H9 (cell line): ENCODE measurements around the gene XAGE2. TPM values are rescaled to one million over a fixed set of nuclear protein-coding genes. Genes with fewer than 3 reads are reported as not detected.

ENCODE experiments used
- DNase-seq: peaks from one replicate; pipeline ENCODE4 v3.0.0-alpha.2; 2017
- H2AFZ ChIP-seq: one replicate; pipeline ENCODE4 v1.6.1; 2013; ENCODE audit warnings: mild to moderate bottlenecking, low read length, control low read depth, moderate library complexity
- H2AK5ac ChIP-seq: 2 replicates; pipeline ENCODE4 v1.6.1; 2013; ENCODE audit warnings: low read length, control low read depth, mixed read lengths; ENCODE audit not compliant: insufficient read length
- H2BK120ac ChIP-seq: one replicate; pipeline ENCODE4 v1.6.1; 2013; ENCODE audit warnings: low read depth, mild to moderate bottlenecking, low read length, control low read depth, inconsistent platforms; ENCODE audit not compliant: poor library complexity, severe bottlenecking
- H2BK12ac ChIP-seq: 2 replicates; pipeline ENCODE4 v1.6.1; 2013; ENCODE audit warnings: low read length, control low read depth, mixed read lengths, low read depth; ENCODE audit not compliant: insufficient read length
- H2BK15ac ChIP-seq: 2 replicates; pipeline ENCODE4 v1.6.1; 2013; ENCODE audit warnings: low read depth, low read length, control low read depth
- H2BK20ac ChIP-seq: one replicate; pipeline ENCODE4 v1.6.1; 2013; ENCODE audit warnings: low read depth, mild to moderate bottlenecking, low read length, control low read depth, inconsistent platforms; ENCODE audit not compliant: poor library complexity, severe bottlenecking
- H2BK5ac ChIP-seq: 2 replicates; pipeline ENCODE4 v1.6.1; 2013; ENCODE audit warnings: low read length, control low read depth, mixed read lengths; ENCODE audit not compliant: insufficient read length
- H3K14ac ChIP-seq: 2 replicates; pipeline ENCODE4 v1.6.1; 2013; ENCODE audit warnings: low read length, control low read depth; ENCODE audit not compliant: insufficient read depth
- H3K18ac ChIP-seq: 2 replicates; pipeline ENCODE4 v1.6.1; 2013; ENCODE audit warnings: low read depth, mild to moderate bottlenecking, mixed read lengths, low read length, control low read depth; ENCODE audit not compliant: insufficient read length
- H3K23ac ChIP-seq: 2 replicates; pipeline ENCODE4 v1.6.1; 2013; ENCODE audit warnings: low read length, control low read depth, mixed read lengths, low read depth; ENCODE audit not compliant: insufficient read length
- H3K23me2 ChIP-seq: 2 replicates; pipeline ENCODE4 v1.6.1; 2013; ENCODE audit warnings: low read depth, mild to moderate bottlenecking, mixed read lengths, low read length, control low read depth; ENCODE audit not compliant: insufficient read length, poor library complexity, severe bottlenecking
- H3K27ac ChIP-seq: 2 replicates; pipeline ENCODE4 v1.5.1; 2013; ENCODE audit warnings: low read length, control low read depth, mixed read lengths, low read depth; ENCODE audit not compliant: insufficient read length
- H3K27me3 ChIP-seq: 2 replicates; pipeline ENCODE4 v1.6.1; 2013; ENCODE audit warnings: low read length, control low read depth, inconsistent platforms; ENCODE audit not compliant: insufficient read depth
- H3K4ac ChIP-seq: 2 replicates; pipeline ENCODE4 v1.6.1; 2013; ENCODE audit warnings: low read depth, mild to moderate bottlenecking, control low read depth, inconsistent platforms, low read length, moderate library complexity
- H3K4me1 ChIP-seq: 2 replicates; pipeline ENCODE4 v1.6.1; 2013; ENCODE audit warnings: low read length, control low read depth, inconsistent platforms; ENCODE audit not compliant: insufficient read depth
- H3K4me2 ChIP-seq: 2 replicates; pipeline ENCODE4 v1.6.1; 2013; ENCODE audit warnings: low read length, control low read depth, mixed read lengths; ENCODE audit not compliant: insufficient read length, insufficient read depth
- H3K56ac ChIP-seq: 2 replicates; pipeline ENCODE4 v1.6.1; 2013; ENCODE audit warnings: low read depth, mild to moderate bottlenecking, mixed read lengths, low read length, control low read depth; ENCODE audit not compliant: insufficient read length
- H3K79me1 ChIP-seq: 2 replicates; pipeline ENCODE4 v1.6.1; 2013; ENCODE audit warnings: low read depth, mild to moderate bottlenecking, moderate library complexity, low read length, control low read depth, inconsistent platforms; ENCODE audit not compliant: insufficient read depth, poor library complexity, severe bottlenecking
- H3K79me2 ChIP-seq: 2 replicates; pipeline ENCODE4 v1.6.1; 2013; ENCODE audit warnings: low read length, control low read depth, inconsistent platforms; ENCODE audit not compliant: insufficient read depth
- H3K9ac ChIP-seq: 2 replicates; pipeline ENCODE4 v1.6.1; 2013; ENCODE audit warnings: low read length, control low read depth, mixed read lengths; ENCODE audit not compliant: insufficient read length; ENCODE audit errors: extremely low read depth
- H3K9me3 ChIP-seq: one replicate; pipeline ENCODE4 v1.6.1; 2013; ENCODE audit warnings: low read depth, low read length, inconsistent platforms; ENCODE audit not compliant: control insufficient read depth
- H3T11ph ChIP-seq: one replicate; pipeline ENCODE4 v1.6.1; 2013; ENCODE audit warnings: mild to moderate bottlenecking, low read length, control low read depth, inconsistent platforms
- H4K20me1 ChIP-seq: one replicate; pipeline ENCODE4 v1.6.1; 2013; ENCODE audit not compliant: control insufficient read depth, insufficient read length, insufficient read depth
- H4K5ac ChIP-seq: 2 replicates; pipeline ENCODE4 v1.6.1; 2013; ENCODE audit warnings: low read depth, mild to moderate bottlenecking, mixed read lengths, low read length, control low read depth; ENCODE audit not compliant: insufficient read length
- H4K8ac ChIP-seq: replicated peaks from 2 replicates; pipeline ENCODE4 v1.6.1; 2013; ENCODE audit warnings: low read length, control low read depth, mixed read lengths, low read depth; ENCODE audit not compliant: insufficient read length
- H4K91ac ChIP-seq: 2 replicates; pipeline ENCODE4 v1.6.1; 2013; ENCODE audit warnings: low read depth, mild to moderate bottlenecking, moderate library complexity, mixed read lengths, low read length, control low read depth; ENCODE audit not compliant: insufficient read length
- H3K27ac Mint-ChIP-seq, 3 experiments: 2 replicates in 2 of 3; 3 replicates in 1 of 3; pipeline ENCODE4 v1.8.0; 2020 to 2021; ENCODE audit warnings: mixed read lengths in 3 of 3, mild to moderate bottlenecking in 1 of 3, moderate library complexity in 1 of 3
- H3K27me3 Mint-ChIP-seq: 2 replicates; pipeline ENCODE4 v1.8.0; 2021; ENCODE audit warnings: low read depth, mild to moderate bottlenecking, moderate library complexity, mixed read lengths
- H3K36me3 Mint-ChIP-seq, 3 experiments: 2 replicates in 2 of 3; 3 replicates in 1 of 3; pipeline ENCODE4 v1.8.0; 2020 to 2021; ENCODE audit warnings: low read depth in 3 of 3, mixed read lengths in 3 of 3; ENCODE audit not compliant: insufficient read depth in 1 of 3
- H3K4me1 Mint-ChIP-seq, 2 experiments: 2 replicates each; pipeline ENCODE4 v1.8.0; 2020; ENCODE audit warnings: mixed read lengths in 2 of 2
- H3K4me3 Mint-ChIP-seq, 2 experiments: 2 replicates in 1 of 2; 3 replicates in 1 of 2; pipeline ENCODE4 v1.8.0; 2020 to 2021; ENCODE audit warnings: mild to moderate bottlenecking in 2 of 2, mixed read lengths in 2 of 2, moderate library complexity in 1 of 2
- H3K9me3 Mint-ChIP-seq, 2 experiments: 2 replicates in 1 of 2; 3 replicates in 1 of 2; pipeline ENCODE4 v1.8.0; 2020; ENCODE audit warnings: mild to moderate bottlenecking in 2 of 2, mixed read lengths in 2 of 2, moderate library complexity in 1 of 2
- WGBS: extraction: QIAGEN DNeasy Blood & Tissue Kit; methylation state at CpG from one replicate; pipeline ENCODE4 v1.1.7; 2013; ENCODE audit warnings: missing lambda C conversion rate, low lambda C conversion rate, mixed read lengths; ENCODE audit not compliant: insufficient read length; ENCODE audit errors: extremely low coverage; 5-methylcytosine and 5-hydroxymethylcytosine counted together
- total RNA-seq: library from RNA; stranded (reverse); gene quantifications from 2 replicates; pipeline ENCODE4 v1.2.1, GENCODE V29; 2021
- TF ChIP-seq, protein P1 (sequence below): fragments of 200-600 bp; sonication (generic); conservative IDR thresholded peaks from 3 replicates; pipeline ENCODE4 v1.8.0; 2021; ENCODE audit warnings: antibody characterized with exemption, mild to moderate bottlenecking

Gene XAGE2
- total RNA-seq, 1 experiment from 2014 or later, result not detected

GRCh38 chrX:52380993-52381392 is 12.2 kb downstream of the XAGE2 start:
- H3T11ph ChIP-seq, result no peak overlapping the region
- H3K79me2 ChIP-seq, result no peaks in the 10 kb centered on the region
- H3K79me1 ChIP-seq, result no peaks in the 10 kb centered on the region
- no peak overlapping the region for H2BK12ac ChIP-seq
- WGBS, result no CpG with 5 or more reads among the region's 7 CpGs
- no peak overlapping the region for H3K27ac ChIP-seq
- H3K9ac ChIP-seq, result no peak overlapping the region
- no peak overlapping the region for H3K56ac ChIP-seq
- H3K9me3 ChIP-seq, result peaks cover 59% of the 10 kb centered on the region
- H2AK5ac ChIP-seq, result no peak overlapping the region
- no peaks in the 10 kb centered on the region for H3K4me1 Mint-ChIP-seq
- peak overlapping the region in 1 of 3 experiments; percentile 62; a peak in 1 of 7 replicates for H3K27ac Mint-ChIP-seq
- DNase-seq, result no peak
- TF ChIP-seq, protein P1, sequence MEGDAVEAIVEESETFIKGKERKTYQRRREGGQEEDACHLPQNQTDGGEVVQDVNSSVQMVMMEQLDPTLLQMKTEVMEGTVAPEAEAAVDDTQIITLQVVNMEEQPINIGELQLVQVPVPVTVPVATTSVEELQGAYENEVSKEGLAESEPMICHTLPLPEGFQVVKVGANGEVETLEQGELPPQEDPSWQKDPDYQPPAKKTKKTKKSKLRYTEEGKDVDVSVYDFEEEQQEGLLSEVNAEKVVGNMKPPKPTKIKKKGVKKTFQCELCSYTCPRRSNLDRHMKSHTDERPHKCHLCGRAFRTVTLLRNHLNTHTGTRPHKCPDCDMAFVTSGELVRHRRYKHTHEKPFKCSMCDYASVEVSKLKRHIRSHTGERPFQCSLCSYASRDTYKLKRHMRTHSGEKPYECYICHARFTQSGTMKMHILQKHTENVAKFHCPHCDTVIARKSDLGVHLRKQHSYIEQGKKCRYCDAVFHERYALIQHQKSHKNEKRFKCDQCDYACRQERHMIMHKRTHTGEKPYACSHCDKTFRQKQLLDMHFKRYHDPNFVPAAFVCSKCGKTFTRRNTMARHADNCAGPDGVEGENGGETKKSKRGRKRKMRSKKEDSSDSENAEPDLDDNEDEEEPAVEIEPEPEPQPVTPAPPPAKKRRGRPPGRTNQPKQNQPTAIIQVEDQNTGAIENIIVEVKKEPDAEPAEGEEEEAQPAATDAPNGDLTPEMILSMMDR, result no peak
- H4K91ac ChIP-seq, result no peak overlapping the region
- no peak overlapping the region; the same call in 1 of the 2 replicates for H3K14ac ChIP-seq
- H3K23ac ChIP-seq, result no peak overlapping the region
- no peak overlapping the region for H3K18ac ChIP-seq
- no peak overlapping the region for H2BK120ac ChIP-seq
- H3K9me3 Mint-ChIP-seq, result peaks cover 46 to 49% of the 10 kb centered on the region in 2 experiments
- no peak overlapping the region for H2BK5ac ChIP-seq
- H3K27me3 Mint-ChIP-seq, result peaks cover 7% of the 10 kb centered on the region
- no peaks in the 10 kb centered on the region; a peak in 3 of 7 replicates for H3K36me3 Mint-ChIP-seq
- no peak overlapping the region for H4K5ac ChIP-seq
- H2AFZ ChIP-seq, result no peak overlapping the region
- no peak overlapping the region for H2BK15ac ChIP-seq
- H2BK20ac ChIP-seq, result no peak overlapping the region
- no peak overlapping the region for H3K4ac ChIP-seq
- H3K4me2 ChIP-seq, result no peak overlapping the region
- no peak overlapping the region for H4K8ac ChIP-seq
- H3K23me2 ChIP-seq, result no peaks in the 10 kb centered on the region
- H3K27me3 ChIP-seq, result no peaks in the 10 kb centered on the region
- H3K4me1 ChIP-seq, result no peaks in the 10 kb centered on the region
- H4K20me1 ChIP-seq, result no peaks in the 10 kb centered on the region
- H3K4me3 Mint-ChIP-seq, result no peak overlapping the region
